ENCODE results near the gene CMTM7.

CMTM7 gene

DNA sequence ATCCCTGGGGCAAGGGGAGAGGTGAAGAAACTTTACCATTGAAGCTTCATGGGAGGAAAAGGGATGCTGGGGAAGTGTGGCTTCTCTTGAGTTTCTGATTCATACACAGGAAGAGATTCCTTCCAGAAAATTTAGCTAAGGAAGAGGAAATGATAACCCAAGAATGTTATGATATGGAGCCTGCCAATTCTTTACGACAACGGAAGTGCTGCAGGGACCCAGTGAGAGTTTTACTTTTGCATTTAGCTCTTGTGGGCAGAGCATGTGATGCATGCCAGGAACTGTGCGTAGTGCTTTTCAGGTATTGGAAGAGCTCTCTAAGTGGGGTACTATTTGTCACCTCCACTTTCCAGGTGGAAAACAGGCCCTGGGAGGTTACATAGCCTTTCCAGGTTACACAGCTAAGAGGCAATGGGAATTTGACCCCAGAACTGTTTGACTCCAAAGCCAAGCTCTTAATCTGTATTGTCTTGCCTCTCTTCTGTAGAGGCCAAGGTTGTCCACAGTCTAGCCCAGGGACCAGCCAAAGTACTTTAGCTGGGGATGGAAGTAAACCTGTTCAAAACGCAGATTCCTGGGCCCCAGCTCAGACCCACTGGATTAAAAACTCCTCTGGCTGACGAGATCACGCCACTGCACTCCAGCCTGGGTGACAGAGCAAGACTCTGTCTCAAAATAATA, 23.0 kb downstream of the CMTM7 start:
- no peak for DNase-seq

DNA sequence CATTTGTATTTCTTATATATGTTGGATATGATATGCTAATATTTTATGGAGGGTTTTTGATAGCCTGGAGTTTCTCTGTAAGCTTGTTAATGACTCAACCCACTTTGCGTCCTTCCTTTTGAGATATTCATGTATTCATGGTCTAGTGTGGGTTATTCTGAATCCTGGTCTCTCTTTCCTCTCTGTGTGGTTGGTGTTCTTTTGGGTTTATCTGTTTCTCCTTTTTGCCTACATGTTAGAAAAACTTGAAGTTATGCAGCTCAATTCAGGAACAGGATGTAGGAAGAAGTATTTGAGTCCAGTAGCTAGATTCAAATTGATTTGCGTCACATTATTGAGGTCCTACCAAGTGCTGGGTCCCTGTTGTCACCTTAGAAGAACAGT, 28.1 kb downstream of the CMTM7 start:
- no peak for DNase-seq

GRCh38 chr3:32420126-32421038, 28.7 kb downstream of the CMTM7 start:
- DNase-seq, result no peak

- DNase-seq, result no peak
Observed at GRCh38 chr3:32421185-32421584, 29.5 kb downstream of the CMTM7 start.

DNA sequence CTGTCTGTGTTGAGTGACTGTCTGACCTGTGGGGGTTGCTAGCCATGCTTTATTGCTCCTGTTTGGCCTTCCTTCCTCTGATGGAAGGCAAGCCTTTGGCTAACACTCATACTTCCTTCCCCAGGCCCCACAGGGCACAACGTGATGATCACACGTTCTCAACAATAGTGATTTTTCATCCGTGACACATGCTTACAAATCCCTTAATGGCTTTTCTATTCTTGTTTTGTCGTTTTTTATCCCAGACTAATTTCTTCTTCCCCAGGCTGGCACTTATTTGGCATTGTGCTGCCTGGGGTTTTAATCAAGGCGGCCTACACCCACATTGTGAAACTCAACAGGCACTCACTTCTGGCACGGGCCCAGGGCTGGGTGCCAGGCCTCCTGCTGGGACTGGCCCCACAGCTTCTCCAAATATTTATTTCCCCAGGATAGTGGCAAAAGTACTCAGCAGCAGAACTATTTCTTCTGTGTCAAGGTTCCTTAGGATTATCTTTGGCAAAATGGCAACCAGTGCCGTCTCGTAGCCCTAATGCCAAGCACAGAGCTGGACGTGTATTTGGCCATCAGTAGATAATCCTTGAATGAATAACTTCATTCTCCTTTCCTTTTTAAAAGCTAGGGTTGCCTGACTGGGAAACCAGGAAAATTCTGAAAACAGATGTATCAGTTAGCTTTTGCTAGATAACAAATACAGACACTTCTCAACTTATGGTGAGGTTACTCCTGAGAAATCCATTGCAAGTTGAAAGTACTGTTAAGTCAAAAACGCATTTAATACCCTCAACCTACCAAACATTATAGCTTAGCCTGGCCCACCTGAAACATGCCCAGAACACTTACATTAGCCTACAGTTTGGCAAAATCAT, 30.6 kb downstream of the CMTM7 start:
- peak; percentile 77 to 90 for DNase-seq

DNA sequence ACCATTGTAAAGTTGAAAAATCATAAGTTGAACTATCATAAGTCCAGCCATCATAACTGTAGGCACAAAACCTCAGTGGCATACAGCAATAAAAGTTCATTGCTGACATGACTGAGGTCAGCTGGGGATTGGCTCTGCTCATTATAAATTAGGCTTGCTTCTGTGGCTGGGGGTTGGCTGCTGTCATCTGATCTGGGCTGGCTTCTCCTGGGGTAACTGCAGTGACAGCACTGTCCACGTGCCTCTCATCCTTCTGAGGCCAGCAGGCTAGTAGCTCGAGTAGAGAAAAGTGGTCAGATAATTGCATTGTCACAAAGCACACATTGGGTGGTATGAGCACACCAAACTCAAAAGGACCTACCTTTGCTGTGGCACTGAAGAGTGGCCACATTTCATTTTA, 31.3 kb downstream of the CMTM7 start:
- no peak for DNase-seq

DNA sequence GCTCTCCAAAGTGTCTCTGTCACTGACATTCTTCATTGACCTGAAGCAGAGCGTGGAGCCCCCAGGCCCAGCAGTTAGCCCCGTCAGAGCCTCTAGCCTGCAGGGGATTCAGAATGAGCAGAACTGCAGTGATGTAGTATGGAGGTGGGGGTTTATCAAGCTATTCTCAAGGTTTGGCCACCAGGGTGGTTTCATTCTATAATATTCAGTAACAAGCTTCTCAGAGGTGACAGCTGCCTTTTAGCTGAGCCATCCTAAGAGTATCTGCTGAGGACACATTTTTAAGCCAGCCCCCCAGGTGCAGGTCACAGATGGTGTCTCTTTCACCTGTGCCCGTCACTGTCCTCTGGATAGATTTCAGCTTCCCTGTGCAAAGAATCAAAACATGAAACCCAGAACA, 31.9 kb downstream of the CMTM7 start:
- no peak for DNase-seq

GRCh38 chr3:32423956-32424557, 32.4 kb downstream of the CMTM7 start:
- no peak for DNase-seq

DNA sequence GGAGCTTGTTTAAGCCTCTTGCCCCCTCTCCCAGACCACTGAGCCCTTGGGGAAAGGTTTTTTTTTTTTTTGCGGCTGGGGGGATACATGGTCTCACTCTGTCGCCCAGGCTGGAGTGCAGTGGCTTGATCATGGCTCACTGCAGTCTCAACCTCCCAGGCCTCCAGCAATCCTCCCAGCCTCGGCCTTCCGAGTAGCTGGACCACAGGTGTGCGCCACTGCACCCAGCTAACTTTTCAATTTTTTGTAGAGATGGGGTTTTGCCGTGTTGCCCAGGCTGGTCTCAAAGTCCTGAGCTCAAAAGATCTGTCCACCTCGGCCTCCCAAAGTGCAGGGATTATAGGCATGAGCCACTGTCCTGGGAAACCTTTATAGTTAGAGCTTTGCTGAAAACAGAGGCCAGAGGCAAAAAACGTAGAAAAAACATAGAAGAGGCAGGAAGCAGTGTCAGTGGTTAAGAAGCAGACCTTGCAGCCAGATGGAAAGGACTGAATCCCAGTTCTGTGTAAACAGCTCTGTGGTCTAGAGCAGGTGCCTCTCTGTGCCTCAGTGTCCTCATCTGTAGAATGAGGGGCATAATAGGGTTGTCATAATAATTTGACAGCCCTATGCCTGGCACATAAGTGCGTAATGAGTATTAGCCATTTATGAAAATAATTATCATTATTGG, 33.1 kb downstream of the CMTM7 start:
- DNase-seq, result no peak

DNA sequence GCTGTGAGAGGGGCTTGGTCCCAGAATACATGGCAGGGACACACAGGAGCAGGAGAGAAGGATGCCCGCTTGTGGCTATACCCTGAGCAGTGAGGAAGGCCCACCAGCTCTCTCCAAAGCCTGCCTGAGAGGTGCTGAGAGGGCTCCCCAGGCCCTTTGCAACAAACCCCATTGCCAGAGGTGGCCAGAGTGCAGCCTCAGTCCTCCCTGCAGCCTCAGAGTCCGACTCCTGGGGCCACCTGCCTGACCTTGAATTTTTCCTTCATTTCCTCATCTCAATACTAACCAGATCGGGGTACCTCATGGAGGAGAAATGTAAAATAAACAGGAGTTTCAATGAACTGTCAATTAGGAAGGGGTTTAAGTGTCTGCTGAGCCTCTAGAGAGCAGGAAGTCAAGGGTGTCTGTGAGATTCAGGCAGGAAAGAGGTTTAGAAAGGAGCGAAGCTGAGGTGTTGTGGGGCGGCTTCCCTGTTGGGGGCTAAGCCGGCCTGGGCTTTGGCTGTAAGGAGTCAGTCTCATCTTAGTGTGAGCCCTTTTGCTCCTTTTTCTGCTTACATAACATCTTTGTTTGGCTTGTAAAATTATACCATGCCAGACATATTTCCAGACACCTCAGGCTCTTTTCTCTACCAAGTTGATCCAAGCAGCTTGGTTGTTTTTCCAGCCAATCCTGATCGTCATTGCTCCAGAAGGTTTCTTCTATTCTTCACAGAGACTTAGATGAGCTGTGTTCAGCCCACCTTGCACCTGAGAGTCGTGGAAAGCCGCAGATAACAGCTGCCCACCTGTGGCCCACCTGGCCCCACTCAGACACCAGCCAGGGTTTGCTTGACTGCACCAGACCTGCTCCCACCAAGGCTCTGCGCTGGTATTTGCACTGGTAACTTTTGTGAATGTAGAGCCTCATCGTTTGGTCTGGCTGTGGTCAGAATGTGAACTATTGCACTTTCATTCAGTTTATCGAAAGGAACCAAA, 36.7 kb downstream of the CMTM7 start:
- no peak for DNase-seq

DNA sequence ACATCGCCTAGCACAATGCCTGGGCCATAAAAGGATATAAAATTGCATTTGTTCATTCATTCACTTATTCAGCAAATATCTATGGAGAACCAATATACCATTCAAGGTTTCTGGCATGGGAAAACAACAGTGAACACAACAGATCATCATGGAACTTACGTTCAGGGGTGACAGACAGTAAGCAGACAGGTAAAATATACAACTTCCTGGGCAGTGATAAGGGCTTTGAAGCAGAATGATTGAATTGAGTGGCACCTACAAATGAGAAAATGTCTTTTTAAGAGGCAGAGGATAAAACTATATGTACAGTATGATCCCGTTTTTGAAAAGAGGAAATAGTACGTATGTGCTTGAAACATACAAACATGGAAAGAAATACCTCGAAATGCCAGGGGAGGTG, 39.2 kb downstream of the CMTM7 start:
- DNase-seq, result no peak

- DNase-seq, result no peak
Observed at GRCh38 chr3:32431481-32431880, 39.8 kb downstream of the CMTM7 start.

- DNase-seq, result no peak
Observed at GRCh38 chr3:32432045-32432710, 40.5 kb downstream of the CMTM7 start.

DNA sequence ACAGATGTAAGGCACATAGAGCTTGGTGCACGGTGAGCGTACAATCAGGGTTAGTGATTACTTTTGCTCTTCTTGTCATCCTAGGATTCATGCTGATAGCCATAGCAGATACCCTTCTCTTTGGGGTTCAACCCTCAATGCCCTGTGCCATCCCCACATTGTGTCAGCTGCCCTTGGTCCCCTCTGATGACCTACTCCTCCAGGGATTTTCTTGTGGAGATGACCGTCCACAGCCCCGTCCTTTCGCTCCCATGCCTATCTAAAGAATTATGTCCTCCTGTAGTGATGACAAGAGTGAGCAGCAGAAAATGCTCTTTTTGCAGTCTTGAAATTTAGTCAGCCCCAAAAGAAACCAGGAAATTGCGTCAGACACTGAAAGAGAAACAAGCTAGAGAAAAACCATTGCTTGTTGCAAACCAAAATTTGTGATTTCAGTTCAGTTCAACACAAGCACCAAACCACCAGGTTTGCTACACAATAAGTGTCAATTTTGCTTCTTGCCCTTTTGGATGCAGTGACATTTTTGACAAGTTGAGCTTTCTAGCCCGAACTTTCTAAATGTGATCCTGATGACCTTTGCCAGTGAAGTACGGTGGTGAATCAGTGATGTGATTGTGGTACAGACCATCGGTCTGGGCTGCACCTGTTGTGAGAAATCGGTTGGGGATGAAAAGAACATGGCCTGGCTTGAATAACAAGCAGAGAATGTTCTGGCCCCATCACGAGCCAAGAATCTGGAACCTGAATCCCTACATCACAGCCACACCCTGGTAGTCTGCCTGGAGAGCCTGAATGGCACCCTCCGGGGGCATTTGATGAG, 41.3 kb downstream of the CMTM7 start:
- DNase-seq, result no peak

GRCh38 chr3:32434206-32434605, 42.6 kb downstream of the CMTM7 start:
- DNase-seq, result no peak

DNA sequence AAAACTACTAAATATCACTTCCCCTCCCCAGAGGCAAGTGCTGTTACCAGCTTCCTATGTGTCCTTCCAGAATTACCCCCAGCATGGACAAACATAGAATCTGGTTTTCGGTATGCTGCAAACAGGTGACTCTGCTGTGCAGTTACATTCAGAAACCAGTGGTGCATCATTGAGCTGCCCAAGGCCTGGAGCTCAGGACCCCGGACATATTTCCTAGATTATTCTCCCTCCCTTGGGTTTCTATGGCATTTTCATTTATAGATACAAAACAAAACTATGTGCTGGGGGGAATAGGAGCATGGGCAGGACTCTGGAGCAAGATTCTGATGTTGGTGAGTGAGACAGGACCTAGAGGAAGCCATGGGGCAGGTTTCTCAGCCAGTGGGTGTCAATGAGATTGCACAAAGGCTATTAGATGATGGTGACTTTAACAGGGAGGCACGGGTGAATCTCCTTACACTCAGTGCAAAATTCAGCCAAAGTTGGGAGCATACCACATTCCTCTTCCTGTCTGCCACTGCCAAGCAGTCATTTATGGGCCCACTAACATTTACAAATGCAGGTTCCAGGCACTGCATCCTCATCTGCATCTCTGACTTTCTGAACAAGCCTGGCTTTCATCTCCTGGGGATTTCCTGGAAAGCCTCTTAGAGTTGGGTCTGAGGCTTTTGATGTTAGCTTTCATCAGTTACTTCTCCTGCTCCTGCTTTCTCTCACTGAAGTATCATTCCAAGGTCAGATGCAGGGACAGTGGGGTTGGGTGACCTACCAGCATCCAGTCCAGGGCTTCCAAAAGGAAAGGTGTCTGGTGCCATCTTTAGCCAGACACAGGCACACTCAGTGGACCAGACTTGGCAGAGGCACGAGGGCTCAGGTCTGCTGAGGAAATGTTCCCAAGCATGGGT, 44.5 kb downstream of the CMTM7 start:
- no peak for DNase-seq

DNA sequence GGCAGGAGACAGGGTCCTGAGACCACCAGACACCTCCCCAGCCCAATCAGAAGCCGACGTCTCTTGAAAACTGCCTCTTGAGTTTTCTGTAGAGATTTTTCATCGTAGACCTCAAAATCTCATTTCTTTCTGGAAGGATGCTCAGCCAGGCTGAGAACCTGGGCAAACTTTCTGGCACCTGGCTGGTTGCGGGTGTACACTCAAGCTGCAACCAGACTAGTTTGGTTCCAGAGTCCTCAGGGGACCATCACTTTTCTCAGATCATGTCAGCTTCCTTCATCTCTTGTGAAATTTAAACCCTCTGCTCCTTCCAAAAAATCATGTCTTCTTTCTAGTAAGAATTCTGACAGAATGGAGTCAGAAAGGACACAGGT, 45.1 kb downstream of the CMTM7 start:
- no peak for DNase-seq

DNA sequence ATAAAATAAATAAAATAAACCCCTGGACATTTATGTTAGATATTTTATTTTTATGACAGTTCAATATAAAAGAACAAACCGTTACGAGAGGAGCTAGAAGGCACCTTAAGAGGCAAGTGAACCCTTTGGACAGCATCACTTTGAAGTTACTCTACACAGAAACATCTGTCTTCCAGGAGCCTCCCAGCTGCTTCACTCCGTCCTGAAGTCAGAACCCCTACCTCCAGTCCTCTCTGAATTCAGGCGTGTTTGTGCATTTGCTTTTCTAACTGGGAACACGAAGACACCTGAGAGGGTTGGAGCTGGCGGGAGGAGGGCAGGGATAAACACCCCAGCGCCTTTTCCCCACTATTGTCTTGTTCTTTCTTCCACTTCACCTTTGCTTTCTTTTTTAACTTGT, 46.2 kb downstream of the CMTM7 start:
- no peak for DNase-seq
